Heart left ventricle (tissue), 16 donors: Measurements from ENCODE around the gene OGDHL. TPM values are rescaled to one million over a fixed set of nuclear protein-coding genes. Genes with fewer than 3 reads are reported as not detected.
A peak's percentile ranks its signal among the peaks of the same experiment; 100 is the strongest.

Source experiments
- ATAC-seq, 4 donors: fragments of 200-7000 bp; cut with Tn5 transposase; one replicate each; pipeline ENCODE4 v1.9.1; 2020 to 2022; ENCODE audit warnings: moderate library complexity in 4 of 4, mild to moderate bottlenecking in 3 of 4, moderate number of reproducible peaks in 1 of 4
- DNase-seq, 5 donors: peaks; one replicate each; pipeline ENCODE4 v3.0.0-alpha.2; 2020
- H3K27ac ChIP-seq, 12 donors: fragments of 200-600 bp; sonication (generic) in 4 of 12; one replicate each; pipeline versions ENCODE4 v1.5.0 to v1.8.0; 2016 to 2022; ENCODE audit warnings: mild to moderate bottlenecking in 2 of 12
- H3K27me3 ChIP-seq, 9 donors: fragments of 200-600 bp; sonication (generic) in 2 of 9; one replicate each; pipeline versions ENCODE4 v1.5.1 to v1.8.0; 2016 to 2022; ENCODE audit warnings: mild to moderate bottlenecking in 3 of 9
- H3K36me3 ChIP-seq, 9 donors: fragments of 200-600 bp; sonication (generic) in 2 of 9; one replicate each; pipeline versions ENCODE4 v1.5.0 to v1.8.0; 2018 to 2022; ENCODE audit warnings: mild to moderate bottlenecking in 2 of 9
- H3K4me1 ChIP-seq, 12 donors: fragments of 200-600 bp; sonication (generic) in 4 of 12; one replicate each; pipeline versions ENCODE4 v1.5.0 to v1.8.0; 2016 to 2022; ENCODE audit warnings: mild to moderate bottlenecking in 3 of 12
- H3K4me3 ChIP-seq, 12 donors: fragments of 200-600 bp; sonication (generic) in 4 of 12; one replicate each; pipeline versions ENCODE4 v1.5.0 to v1.8.0; 2017 to 2022; ENCODE audit warnings: mild to moderate bottlenecking in 9 of 12, moderate library complexity in 4 of 12
- H3K9me3 ChIP-seq, 12 donors: fragments of 200-600 bp; sonication (generic) in 4 of 12; one replicate each; pipeline versions ENCODE4 v1.5.0 to v1.8.0; 2016 to 2022; ENCODE audit warnings: mild to moderate bottlenecking in 1 of 12
- POLR2A ChIP-seq, 2 donors: fragments of 450-650 bp; IDR thresholded peaks; one replicate each; pipeline ENCODE4 v1.6.1; 2017; ENCODE audit warnings: antibody characterized with exemption in 2 of 2, mild to moderate bottlenecking in 2 of 2, moderate library complexity in 2 of 2
- WGBS, 4 donors: extraction: QIAGEN DNeasy Blood & Tissue Kit in 2 of 4; methylation state at CpG; one replicate each; pipeline versions ENCODE4 v1.1.5 to v1.1.7; 2013 to 2018; 5-methylcytosine and 5-hydroxymethylcytosine counted together
- intact Hi-C, 10 donors: fragments of 100-400 bp; cut with DNase I; formaldehyde crosslinking; loops; one replicate each; pipeline versions ENCODE4 v1.11.1 to v1.14.2; 2022
- polyA plus RNA-seq, 2 donors: library from polyadenylated mRNA; stranded (reverse); fragments of 200-250 nt; gene quantifications; one replicate each; pipeline ENCODE4 v1.2.3, GENCODE V29; 2013
- total RNA-seq, 9 donors: library from RNA; depleted of rRNA in 2 of 9; stranded (reverse); fragments of >200 nt in 2 of 9; fragmentation: NEBNext Ultra II Directional in 3 of 9; extraction: Animal tissue kit (Norgen Biotek cat#: 25700) in 3 of 9; gene quantifications; one replicate each; pipeline versions ENCODE4 v1.1.0 to v1.2.4, GENCODE V29; 2016 to 2023
- TF ChIP-seq, protein P1 (sequence below), 12 donors: fragments of 200-600 bp; sonication (generic) in 4 of 12; IDR thresholded peaks; one replicate each; pipeline versions ENCODE4 v1.5.0 to v1.8.0; 2018 to 2022; ENCODE audit warnings: antibody characterized with exemption in 12 of 12, mild to moderate bottlenecking in 5 of 12
- donor health status: ischemic (EF 13 %, LVEDD 7.1; RV severe dilation, severe dysfunction).
- donor health status: healthy with polysubstance abuse.
- donor health status: DM: no; HTN: yes; CAD: no.
- donor health status: DM: no; HTN: no; CAD: no.
- donor health status: ischemic (EF 25% LVEDD 6.9; RV normal size, moderate dysfunction).
- donor health status: ischemic (EF 25% LVEDD 5.7; RV mildly dilated, moderate dysfunction).
- donor health status: healthy.
- donor health status: DM: yes; HTN: yes; CAD: no.
- donor health status: ischemic (EF 35%, LVEDD 5.7; RV mildly dilated, moderate dysfunction).
- donor health status: nonischemic (EF 11% LVEDD 7.7; RV severe dilation, severe dysfunction).
- donor health status: DM: yes; HTN: yes; CAD: no.
- donor health status: PGD.
- donor health status: ischemic (EF 29% LVEDD 5.4; RV normal size, mild dysfunction).
- donor health status: nonischemic (EF 23%, LVEDD 6.1; RV moderate dilation, normal function).

Gene OGDHL
- total and polyA plus RNA-seq, 11 donors = 0.18 to 11.3 (median 1.5) TPM

DNA sequence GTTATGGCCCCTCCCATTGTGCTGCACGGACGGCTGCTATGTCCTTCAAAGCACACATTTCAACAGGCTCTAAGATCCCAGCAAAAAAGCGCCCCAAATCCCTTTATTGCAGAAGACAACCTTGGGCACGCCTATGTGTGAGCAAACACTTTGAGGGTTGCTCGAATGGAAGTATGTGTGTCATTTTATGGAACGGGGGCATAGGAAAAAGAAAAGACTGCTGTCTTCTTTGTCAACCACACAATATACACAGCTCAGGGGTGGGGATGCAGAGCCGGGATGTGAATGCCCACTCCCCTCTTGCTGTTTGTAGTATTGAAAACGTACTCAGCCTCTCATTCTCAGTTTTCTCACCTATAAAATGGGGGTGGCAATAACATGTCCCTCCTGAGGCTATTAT, 50.6 kb downstream of the OGDHL start:
- DNase-seq (peak in 1 of 5 donors; percentile 8), ATAC-seq (no peak)
- H3K9me3 ChIP-seq = peaks cover 0 to 12% (median 0%) of the 10 kb centered on the region in 12 donors
- TF ChIP-seq, protein P1, sequence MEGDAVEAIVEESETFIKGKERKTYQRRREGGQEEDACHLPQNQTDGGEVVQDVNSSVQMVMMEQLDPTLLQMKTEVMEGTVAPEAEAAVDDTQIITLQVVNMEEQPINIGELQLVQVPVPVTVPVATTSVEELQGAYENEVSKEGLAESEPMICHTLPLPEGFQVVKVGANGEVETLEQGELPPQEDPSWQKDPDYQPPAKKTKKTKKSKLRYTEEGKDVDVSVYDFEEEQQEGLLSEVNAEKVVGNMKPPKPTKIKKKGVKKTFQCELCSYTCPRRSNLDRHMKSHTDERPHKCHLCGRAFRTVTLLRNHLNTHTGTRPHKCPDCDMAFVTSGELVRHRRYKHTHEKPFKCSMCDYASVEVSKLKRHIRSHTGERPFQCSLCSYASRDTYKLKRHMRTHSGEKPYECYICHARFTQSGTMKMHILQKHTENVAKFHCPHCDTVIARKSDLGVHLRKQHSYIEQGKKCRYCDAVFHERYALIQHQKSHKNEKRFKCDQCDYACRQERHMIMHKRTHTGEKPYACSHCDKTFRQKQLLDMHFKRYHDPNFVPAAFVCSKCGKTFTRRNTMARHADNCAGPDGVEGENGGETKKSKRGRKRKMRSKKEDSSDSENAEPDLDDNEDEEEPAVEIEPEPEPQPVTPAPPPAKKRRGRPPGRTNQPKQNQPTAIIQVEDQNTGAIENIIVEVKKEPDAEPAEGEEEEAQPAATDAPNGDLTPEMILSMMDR (IDR thresholded peaks at IDR 0.05) = no peak
- no peak for TF ChIP-seq POLR2A (IDR thresholded peaks at IDR 0.05)
- H3K4me1 ChIP-seq = no peaks in the 10 kb centered on the region
- H3K36me3 ChIP-seq = no peaks in the 10 kb centered on the region
- H3K27me3 ChIP-seq = peaks cover 0 to 14% (median 0%) of the 10 kb centered on the region in 9 donors
- intact Hi-C loops = no loop called here
- no peak overlapping the region for H3K27ac ChIP-seq
- 54 to 68% (median 62%) methylated on average over 8 of the region's 8 CpGs for WGBS, 4 donors
- H3K4me3 ChIP-seq = no peak overlapping the region

DNA sequence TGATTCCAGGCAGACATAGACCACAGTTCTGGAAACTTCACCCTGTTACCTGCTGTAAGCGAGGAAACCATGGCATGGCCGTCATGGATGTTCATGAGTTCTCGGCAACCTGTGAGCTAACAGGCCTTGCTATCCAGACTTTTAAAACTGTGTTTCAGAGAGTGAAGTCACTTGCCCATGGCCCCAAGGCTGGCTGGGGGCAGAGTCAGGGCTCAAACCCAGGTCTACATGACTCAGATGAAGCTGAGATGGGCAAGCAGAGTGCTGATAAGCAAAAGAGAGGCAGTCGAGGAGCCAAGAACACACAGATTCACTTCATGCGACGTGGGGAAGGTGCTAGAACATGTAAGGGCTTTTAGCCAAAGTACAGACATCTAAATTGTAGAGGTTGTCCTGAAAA, 51.2 kb downstream of the OGDHL start:
- TF ChIP-seq, protein P1 (IDR thresholded peaks at IDR 0.05) = no peak
- no peak for TF ChIP-seq POLR2A (IDR thresholded peaks at IDR 0.05)
- 67 to 77% (median 71%) methylated on average over 6 of the region's 6 CpGs for WGBS, 4 donors
- Histone ChIP-seq H3K9me3 (peaks cover 0 to 12% (median 0%) of the 10 kb centered on the region in 12 donors), H3K4me3 (no peak overlapping the region), H3K36me3 (no peaks in the 10 kb centered on the region), H3K4me1 (no peaks in the 10 kb centered on the region), H3K27ac (no peak overlapping the region), H3K27me3 (peaks cover 0 to 14% (median 0%) of the 10 kb centered on the region in 9 donors)
- no peak for ATAC-seq
- DNase-seq = peak in 1 of 5 donors; percentile 8
- intact Hi-C loops = no loop called here

DNA sequence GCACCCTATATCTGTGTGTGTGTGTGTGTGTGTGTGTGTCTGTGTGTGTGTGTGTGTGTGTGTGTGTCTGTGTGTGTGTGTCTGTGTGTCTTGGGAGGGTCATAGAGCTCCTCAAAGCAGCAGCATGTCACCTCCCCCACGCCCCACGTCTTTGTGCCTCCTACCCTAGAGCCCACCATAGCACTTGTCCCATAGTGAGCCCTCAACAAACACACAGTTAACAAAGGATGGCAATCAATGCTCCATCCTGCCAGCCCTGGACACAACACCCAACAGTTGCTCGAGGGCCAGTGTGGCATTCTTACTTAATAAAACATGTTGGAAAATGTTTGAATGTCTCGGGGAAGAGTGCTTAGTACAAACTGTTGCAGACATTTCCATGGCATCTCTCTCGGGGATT, 52.2 kb downstream of the OGDHL start:
- WGBS, 4 donors = 50 to 64% (median 58%) methylated on average over 3 to 5 of the region's 5 CpGs
- intact Hi-C loops = no loop called here
- peaks cover 0 to 14% (median 0%) of the 10 kb centered on the region in 9 donors for H3K27me3 ChIP-seq

DNA sequence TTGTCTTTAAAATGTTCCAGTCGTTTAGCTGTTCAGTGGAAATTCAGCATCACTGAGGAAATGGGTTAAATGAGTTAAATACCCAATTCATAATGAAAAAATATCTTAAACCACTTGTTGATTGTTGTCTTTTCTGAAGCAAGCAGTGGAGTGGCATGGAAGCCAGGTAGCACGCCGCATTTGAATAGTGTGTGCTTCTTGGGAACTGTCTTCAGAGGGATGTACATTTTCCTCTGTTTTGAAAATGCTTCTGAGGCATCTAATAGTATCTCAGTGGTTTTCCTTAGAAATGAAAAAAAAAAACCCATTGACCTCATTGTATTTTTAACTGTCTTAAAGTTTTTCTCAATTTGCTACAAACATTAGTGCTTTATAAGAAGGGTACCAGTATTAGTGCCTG, 54.5 kb downstream of the OGDHL start:
- ATAC-seq (no peak), DNase-seq (no peak)
- TF ChIP-seq POLR2A (IDR thresholded peaks at IDR 0.05) = no peak
- TF ChIP-seq, protein P1 (IDR thresholded peaks at IDR 0.05) = no peak
- no peak overlapping the region for H3K27ac ChIP-seq
- 65 to 77% (median 73%) methylated on average over 3 of the region's 3 CpGs for WGBS, 4 donors
- H3K4me3 ChIP-seq = no peak overlapping the region
- no peaks in the 10 kb centered on the region for H3K36me3 ChIP-seq
- peaks cover 0 to 14% (median 0%) of the 10 kb centered on the region in 9 donors for H3K27me3 ChIP-seq
- no peaks in the 10 kb centered on the region for H3K4me1 ChIP-seq
- intact Hi-C loops = no loop called here
- H3K9me3 ChIP-seq = peaks cover 0 to 9% (median 0%) of the 10 kb centered on the region in 12 donors

More for the DNA sequence above, 52.2 kb downstream of the OGDHL start:
- Histone ChIP-seq H3K4me1 (no peaks in the 10 kb centered on the region), H3K36me3 (no peaks in the 10 kb centered on the region), H3K9me3 (peaks cover 0 to 12% (median 0%) of the 10 kb centered on the region in 12 donors), H3K27ac (no peak overlapping the region), H3K4me3 (no peak overlapping the region)
- ATAC-seq (no peak), DNase-seq (peak in 1 of 5 donors; percentile 9)
- TF ChIP-seq, protein P1 (IDR thresholded peaks at IDR 0.05) = no peak
- no peak for TF ChIP-seq POLR2A (IDR thresholded peaks at IDR 0.05)
